Cardiac fibroblast (primary cell): ENCODE measurements around the gene CCDC14.

Source experiments
- DNase-seq, 2 donors: peaks; one replicate each; pipeline versions ENCODE4 v3.0.0 to v3.0.0-alpha.2; 2010; ENCODE audit warnings: low read depth in 2 of 2
- H3K4me3 ChIP-seq, 2 donors: replicated peaks in 1 of 2; 1 replicate in 1 of 2; 2 replicates in 1 of 2; pipeline ENCODE4 v1.5.1; 2011; ENCODE audit warnings: low read depth in 2 of 2, low read length in 2 of 2, mild to moderate bottlenecking in 2 of 2, moderate library complexity in 1 of 2
- CTCF ChIP-seq: IDR thresholded peaks from one replicate; pipeline ENCODE4 v1.5.1; 2011; ENCODE audit warnings: low read depth, mild to moderate bottlenecking, low read length, inconsistent platforms

CCDC14 gene

GRCh38 chr3:123935830-123936229, 25.2 kb downstream of the CCDC14 start:
- no peak for TF ChIP-seq CTCF
- no peak overlapping the region for H3K4me3 ChIP-seq
- no peak for DNase-seq

DNA sequence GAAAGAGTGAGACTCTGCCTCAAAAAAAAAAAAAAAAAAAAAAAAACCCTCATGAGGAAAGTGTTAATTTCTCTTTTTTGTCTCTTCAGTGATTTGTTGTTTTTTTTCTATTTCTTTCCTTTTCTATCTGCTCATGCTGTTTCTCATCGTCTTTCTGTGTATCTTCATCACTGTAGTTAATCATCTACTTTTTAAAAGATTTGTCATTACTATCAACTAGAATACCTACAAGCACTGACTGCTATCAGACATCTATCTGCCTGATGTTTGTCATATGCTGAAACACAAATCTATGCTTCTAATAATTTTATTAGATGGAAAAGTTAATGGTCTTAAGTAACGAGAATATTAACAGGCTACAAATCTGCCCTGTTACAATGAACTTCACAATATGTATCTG, 26.8 kb downstream of the CCDC14 start:
- TF ChIP-seq CTCF, result no peak
- H3K4me3 ChIP-seq, result no peak overlapping the region
- DNase-seq, result no peak

- no peak for DNase-seq
- no peak overlapping the region for H3K4me3 ChIP-seq
- no peak for TF ChIP-seq CTCF
Measured at GRCh38 chr3:123930445-123930844, 30.6 kb downstream of the CCDC14 start.

GRCh38 chr3:123929325-123929724, 31.7 kb downstream of the CCDC14 start:
- DNase-seq, result no peak
- TF ChIP-seq CTCF, result no peak
- H3K4me3 ChIP-seq, result no peak overlapping the region

GRCh38 chr3:123926396-123926795, 34.6 kb downstream of the CCDC14 start:
- DNase-seq, result no peak
- TF ChIP-seq CTCF, result no peak
- H3K4me3 ChIP-seq, result no peak overlapping the region

DNA sequence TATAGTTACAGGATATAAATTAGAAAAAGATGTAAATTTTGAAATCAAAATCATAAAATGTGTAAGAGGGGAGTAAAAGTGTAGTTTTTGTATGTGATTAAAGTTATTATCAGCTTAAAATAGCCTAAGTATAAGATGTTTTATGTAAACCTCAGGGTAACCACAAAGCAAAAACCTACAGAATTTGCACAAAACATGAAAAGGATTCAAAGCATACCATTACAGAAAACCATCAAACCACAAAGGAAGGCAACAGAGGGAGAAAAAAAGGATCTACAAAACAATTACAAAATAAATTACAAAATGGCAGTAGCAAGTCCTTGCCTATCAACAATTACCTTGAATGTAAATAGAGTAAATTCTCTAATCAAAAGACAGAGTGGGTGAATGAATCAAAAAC, 40.2 kb downstream of the CCDC14 start:
- H3K4me3 ChIP-seq, result no peak overlapping the region
- no peak for DNase-seq
- no peak for TF ChIP-seq CTCF

GRCh38 chr3:123920383-123920782, 40.6 kb downstream of the CCDC14 start:
- DNase-seq, result no peak
- no peak overlapping the region for H3K4me3 ChIP-seq
- no peak for TF ChIP-seq CTCF
